CD14-positive monocyte (primary cell): ENCODE results near the gene BCL2L11. TPM values are rescaled to one million over a fixed set of nuclear protein-coding genes. Genes with fewer than 3 reads are reported as not detected.
A peak's percentile ranks its signal among the peaks of the same experiment; 100 is the strongest.

Experiments used
- DNase-seq, 3 donors: peaks; one replicate each; pipeline ENCODE4 v3.0.0-alpha.2; 2011 to 2022
- H2AFZ ChIP-seq: 2 replicates; pipeline ENCODE4 v1.6.0; 2012; ENCODE audit warnings: mild to moderate bottlenecking, low read depth, low read length, inconsistent platforms; ENCODE audit not compliant: insufficient read depth, poor library complexity, severe bottlenecking
- H3K27ac ChIP-seq, 2 donors: 1 replicate in 1 of 2; 2 replicates in 1 of 2; pipeline ENCODE4 v1.5.1; 2012 to 2013; ENCODE audit warnings: low read length in 2 of 2, control low read depth in 1 of 2, inconsistent platforms in 1 of 2, low read depth in 1 of 2, mild to moderate bottlenecking in 1 of 2
- H3K27me3 ChIP-seq, 2 donors: one replicate each; pipeline versions ENCODE4 v1.6.0 to v1.6.1; 2011 to 2013; ENCODE audit warnings: low read length in 2 of 2; ENCODE audit not compliant: control insufficient read depth in 2 of 2, insufficient read depth in 2 of 2
- H3K36me3 ChIP-seq, 2 donors: replicated peaks in 1 of 2; 1 replicate in 1 of 2; 2 replicates in 1 of 2; pipeline versions ENCODE4 v1.5.1 to v1.6.1; 2012 to 2013; ENCODE audit warnings: low read length in 2 of 2, control low read depth in 1 of 2, inconsistent platforms in 1 of 2, mild to moderate bottlenecking in 1 of 2; ENCODE audit not compliant: insufficient read depth in 2 of 2, control insufficient read depth in 1 of 2
- H3K4me1 ChIP-seq, 2 donors: 1 replicate in 1 of 2; 2 replicates in 1 of 2; pipeline versions ENCODE4 v1.5.1 to v1.6.1; 2012 to 2013; ENCODE audit warnings: low read length in 2 of 2, control low read depth in 1 of 2, inconsistent platforms in 1 of 2, mild to moderate bottlenecking in 1 of 2, moderate library complexity in 1 of 2; ENCODE audit not compliant: insufficient read depth in 2 of 2, control insufficient read depth in 1 of 2
- H3K4me2 ChIP-seq: replicated peaks from 2 replicates; pipeline ENCODE3; 2012; ENCODE audit warnings: low read length, moderate library complexity, mild to moderate bottlenecking; ENCODE audit not compliant: poor library complexity, severe bottlenecking; ENCODE audit errors: extremely low read depth
- H3K4me3 ChIP-seq, 3 experiments: fragments of 200-600 bp in 1 of 3; sonication (generic) in 1 of 3; replicated peaks in 1 of 3; 1 replicate in 2 of 3; 2 replicates in 1 of 3; pipeline ENCODE4 v1.5.1; 2011 to 2013; ENCODE audit warnings: low read length in 3 of 3, mild to moderate bottlenecking in 3 of 3, control low read depth in 2 of 3, low read depth in 2 of 3, inconsistent platforms in 1 of 3, moderate library complexity in 1 of 3
- H3K79me2 ChIP-seq: 2 replicates; pipeline ENCODE4 v1.6.0; 2012; ENCODE audit warnings: mild to moderate bottlenecking, control low read depth, inconsistent platforms, low read length, moderate library complexity; ENCODE audit not compliant: insufficient read depth
- H3K9ac ChIP-seq: 2 replicates; pipeline ENCODE4 v1.6.0; 2017; ENCODE audit warnings: low read length, mild to moderate bottlenecking; ENCODE audit not compliant: insufficient read depth, poor library complexity, severe bottlenecking
- H3K9me3 ChIP-seq, 2 donors: replicated peaks in 1 of 2; 1 replicate in 1 of 2; 2 replicates in 1 of 2; pipeline versions ENCODE4 v1.5.1 to v1.6.1; 2012 to 2013; ENCODE audit warnings: low read length in 2 of 2, control low read depth in 1 of 2; ENCODE audit not compliant: control insufficient read depth in 1 of 2, insufficient read depth in 1 of 2
- H4K20me1 ChIP-seq: 2 replicates; pipeline ENCODE4 v1.6.0; 2012; ENCODE audit warnings: mild to moderate bottlenecking, low read length, control low read depth, moderate library complexity; ENCODE audit not compliant: insufficient read depth
- H3K27ac Mint-ChIP-seq, 7 donors: one replicate each; pipeline ENCODE4 v1.8.0; 2020; ENCODE audit warnings: mild to moderate bottlenecking in 7 of 7, mixed read lengths in 7 of 7, moderate library complexity in 6 of 7, inconsistent platforms in 2 of 7
- H3K27me3 Mint-ChIP-seq, 3 donors: one replicate each; pipeline ENCODE4 v1.8.0; 2021 to 2022; ENCODE audit warnings: low read depth in 3 of 3, mild to moderate bottlenecking in 3 of 3, mixed read lengths in 3 of 3, moderate library complexity in 3 of 3, inconsistent platforms in 1 of 3
- H3K36me3 Mint-ChIP-seq, 2 donors: one replicate each; pipeline ENCODE4 v1.8.0; 2020; ENCODE audit warnings: mixed read lengths in 2 of 2, inconsistent platforms in 1 of 2, mild to moderate bottlenecking in 1 of 2
- H3K4me1 Mint-ChIP-seq: one replicate; pipeline ENCODE4 v1.8.0; 2020; ENCODE audit warnings: mild to moderate bottlenecking, mixed read lengths
- H3K4me3 Mint-ChIP-seq, 2 donors: one replicate each; pipeline ENCODE4 v1.8.0; 2020; ENCODE audit warnings: mild to moderate bottlenecking in 2 of 2, mixed read lengths in 2 of 2, moderate library complexity in 1 of 2
- H3K9me3 Mint-ChIP-seq, 7 donors: one replicate each; pipeline ENCODE4 v1.8.0; 2020 to 2022; ENCODE audit warnings: mixed read lengths in 7 of 7, mild to moderate bottlenecking in 6 of 7, moderate library complexity in 6 of 7, inconsistent platforms in 2 of 7
- CTCF ChIP-seq: fragments of 200-600 bp; IDR thresholded peaks from one replicate; pipeline ENCODE4 v1.8.0; 2022; ENCODE audit warnings: antibody characterized with exemption, mild to moderate bottlenecking
- WGBS: methylation state at CpG from one replicate; pipeline ENCODE4 v1.1.5; 2013; ENCODE audit warnings: missing lambda C conversion rate; ENCODE audit not compliant: insufficient coverage; 5-methylcytosine and 5-hydroxymethylcytosine counted together
- intact Hi-C, 2 donors: fragments of 100-400 bp; cut with micrococcal nuclease; formaldehyde crosslinking; loops; one replicate each; pipeline versions ENCODE4 v1.15.0 to v1.15.1; 2023
- polyA plus RNA-seq, 3 donors: library from polyadenylated mRNA; depleted of rRNA in 1 of 3; unstranded in 2 of 3; stranded (reverse) in 1 of 3; fragments of 300-500 nt in 2 of 3; fragments of >200 nt in 1 of 3; fragmentation: Illumina TruSeq in 2 of 3; gene quantifications; 1 replicate in 2 of 3; 2 replicates in 1 of 3; pipeline ENCODE4 v1.2.3, GENCODE V29; 2012 to 2021

BCL2L11 gene
- polyA plus RNA-seq, 3 donors = 8.8 to 27.6 (median 20.4) TPM

GRCh38 chr2:111175615-111176014, 54.9 kb downstream of the BCL2L11 start:
- H3K9ac ChIP-seq = no peak overlapping the region
- DNase-seq = no peak
- H2AFZ ChIP-seq = no peak overlapping the region
- intact Hi-C loops = no loop called here
- Mint-ChIP-seq H3K36me3 (no peaks in the 10 kb centered on the region), H3K4me3 (no peak overlapping the region), H3K9me3 (no peaks in the 10 kb centered on the region), H3K4me1 (peaks cover 17% of the 10 kb centered on the region), H3K27me3 (peaks cover 14 to 23% (median 16%) of the 10 kb centered on the region in 3 donors), H3K27ac (no peak overlapping the region)
- no peaks in the 10 kb centered on the region for H4K20me1 ChIP-seq
- no peaks in the 10 kb centered on the region for H3K79me2 ChIP-seq
- H3K27ac ChIP-seq = no peak overlapping the region
- no peaks in the 10 kb centered on the region for H3K27me3 ChIP-seq
- H3K4me1 ChIP-seq = peaks cover 3 to 16% of the 10 kb centered on the region in 2 donors
- no peaks in the 10 kb centered on the region for H3K36me3 ChIP-seq
- no peak for TF ChIP-seq CTCF
- no peak overlapping the region for H3K4me3 ChIP-seq
- no peaks in the 10 kb centered on the region for H3K9me3 ChIP-seq
- whole genome bisulfite sequencing = 50% methylated on average over 4 of the region's 4 CpGs
- H3K4me2 ChIP-seq = no peak overlapping the region

- DNase-seq = peak in 1 of 3 donors; percentile 12
- Histone ChIP-seq H3K9ac (no peak overlapping the region), H3K9me3 (no peaks in the 10 kb centered on the region), H3K27me3 (no peaks in the 10 kb centered on the region), H3K4me1 (peaks cover 3 to 16% of the 10 kb centered on the region in 2 donors), H3K36me3 (no peaks in the 10 kb centered on the region), H3K27ac (no peak overlapping the region), H3K4me3 (no peak overlapping the region), H3K4me2 (no peak overlapping the region), H2AFZ (no peak overlapping the region), H4K20me1 (no peaks in the 10 kb centered on the region), H3K79me2 (no peaks in the 10 kb centered on the region)
- Mint-ChIP-seq H3K27ac (no peak overlapping the region), H3K4me1 (peaks cover 17% of the 10 kb centered on the region), H3K27me3 (peaks cover 11 to 19% (median 15%) of the 10 kb centered on the region in 3 donors), H3K9me3 (no peaks in the 10 kb centered on the region), H3K36me3 (no peaks in the 10 kb centered on the region), H3K4me3 (peak overlapping the region in 1 of 2 donors; percentile 56)
- no peak for TF ChIP-seq CTCF
- 92% methylated on average over 7 of the region's 7 CpGs for WGBS
- intact Hi-C loops = no loop called here
Measured at GRCh38 chr2:111176388-111176787, 55.7 kb downstream of the BCL2L11 start.
